ENCODE results near the gene RGS9BP. TPM values are rescaled to one million over a fixed set of nuclear protein-coding genes. Genes with fewer than 3 reads are reported as not detected.
"Not testable (repeated sequence)": the region's sequence is repeated elsewhere in the genome, so short reads cannot be mapped to it uniquely, and the experiment has no call there.

Gene RGS9BP
- total and polyA plus RNA-seq, 2 experiments from 2014 or later = 2.1 to 4.0 TPM

DNA sequence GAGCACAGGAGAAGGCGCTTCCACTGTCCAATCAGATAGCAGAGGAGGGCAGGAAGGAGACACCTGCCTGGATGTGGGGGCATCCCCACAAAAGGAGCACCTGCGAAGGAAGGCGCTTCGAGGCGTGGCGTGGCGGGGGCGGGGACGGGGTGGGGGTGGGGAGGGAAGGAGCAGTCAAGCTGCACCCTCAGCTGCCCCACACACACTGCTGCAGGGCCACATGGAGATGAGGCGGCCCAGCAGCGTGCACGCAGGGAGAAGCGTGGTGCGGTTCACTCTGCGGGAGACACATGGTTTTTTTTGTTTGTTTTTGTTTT, 22.1 kb upstream of the RGS9BP start:
- peaks cover 15% of the 10 kb centered on the region for H3K4me1 ChIP-seq (ENCODE audit: insufficient read depth)
- H3K9me3 ChIP-seq (ENCODE audit: low read depth) = no peaks in the 10 kb centered on the region
- H3K27me3 ChIP-seq = no peaks in the 10 kb centered on the region
- H3K27ac ChIP-seq = peak overlapping the region; percentile 14
- H3K4me2 ChIP-seq = no peak overlapping the region
- peaks cover 29% of the 10 kb centered on the region for H3K79me2 ChIP-seq
- no peak for DNase-seq (ENCODE audit: low spot score)
- H3K4me3 ChIP-seq = no peak overlapping the region
- no peak overlapping the region for H2AFZ ChIP-seq
- no peaks in the 10 kb centered on the region for H3K9me2 ChIP-seq (replicated peaks; ENCODE audit: insufficient read depth)
- no peak for TF ChIP-seq EZH2 (IDR thresholded peaks at IDR 0.05; ENCODE audit: borderline replicate concordance)
- no peak for TF ChIP-seq EZH2phosphoT487 (IDR thresholded peaks at IDR 0.05; ENCODE audit: low read depth, severe bottlenecking, unreplicated experiment)
- TF ChIP-seq, protein P1, sequence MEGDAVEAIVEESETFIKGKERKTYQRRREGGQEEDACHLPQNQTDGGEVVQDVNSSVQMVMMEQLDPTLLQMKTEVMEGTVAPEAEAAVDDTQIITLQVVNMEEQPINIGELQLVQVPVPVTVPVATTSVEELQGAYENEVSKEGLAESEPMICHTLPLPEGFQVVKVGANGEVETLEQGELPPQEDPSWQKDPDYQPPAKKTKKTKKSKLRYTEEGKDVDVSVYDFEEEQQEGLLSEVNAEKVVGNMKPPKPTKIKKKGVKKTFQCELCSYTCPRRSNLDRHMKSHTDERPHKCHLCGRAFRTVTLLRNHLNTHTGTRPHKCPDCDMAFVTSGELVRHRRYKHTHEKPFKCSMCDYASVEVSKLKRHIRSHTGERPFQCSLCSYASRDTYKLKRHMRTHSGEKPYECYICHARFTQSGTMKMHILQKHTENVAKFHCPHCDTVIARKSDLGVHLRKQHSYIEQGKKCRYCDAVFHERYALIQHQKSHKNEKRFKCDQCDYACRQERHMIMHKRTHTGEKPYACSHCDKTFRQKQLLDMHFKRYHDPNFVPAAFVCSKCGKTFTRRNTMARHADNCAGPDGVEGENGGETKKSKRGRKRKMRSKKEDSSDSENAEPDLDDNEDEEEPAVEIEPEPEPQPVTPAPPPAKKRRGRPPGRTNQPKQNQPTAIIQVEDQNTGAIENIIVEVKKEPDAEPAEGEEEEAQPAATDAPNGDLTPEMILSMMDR (IDR thresholded peaks at IDR 0.05; ENCODE audit: poor library complexity) = no peak
- no peaks in the 10 kb centered on the region for H4K20me1 ChIP-seq (ENCODE audit: insufficient read depth, poor library complexity, severe bottlenecking)
- no peaks in the 10 kb centered on the region for H3K36me3 ChIP-seq (replicated peaks; ENCODE audit: insufficient read depth, low read depth)
- 96% methylated on average over 14 of the region's 15 CpGs for WGBS (ENCODE audit: low lambda C conversion rate, missing lambda C conversion rate)

- H3K36me3 ChIP-seq (replicated peaks; ENCODE audit: insufficient read depth, low read depth); H3K4me2 ChIP-seq; DNase-seq (ENCODE audit: low spot score); H3K9me3 ChIP-seq (ENCODE audit: low read depth); H4K20me1 ChIP-seq (ENCODE audit: insufficient read depth, poor library complexity, severe bottlenecking); H3K4me3 ChIP-seq; H3K27me3 ChIP-seq; H3K9me2 ChIP-seq (replicated peaks; ENCODE audit: insufficient read depth); H2AFZ ChIP-seq; H3K27ac ChIP-seq: not testable (repeated sequence)
- Histone ChIP-seq H3K4me1 (ENCODE audit: insufficient read depth) (peaks cover 15% of the 10 kb centered on the region), H3K79me2 (peaks cover 40% of the 10 kb centered on the region)
- 96% methylated on average over 8 of the region's 8 CpGs for WGBS (ENCODE audit: low lambda C conversion rate, missing lambda C conversion rate)
Observed at GRCh38 chr19:32656379-32656778, 19.3 kb upstream of the RGS9BP start.

DNA sequence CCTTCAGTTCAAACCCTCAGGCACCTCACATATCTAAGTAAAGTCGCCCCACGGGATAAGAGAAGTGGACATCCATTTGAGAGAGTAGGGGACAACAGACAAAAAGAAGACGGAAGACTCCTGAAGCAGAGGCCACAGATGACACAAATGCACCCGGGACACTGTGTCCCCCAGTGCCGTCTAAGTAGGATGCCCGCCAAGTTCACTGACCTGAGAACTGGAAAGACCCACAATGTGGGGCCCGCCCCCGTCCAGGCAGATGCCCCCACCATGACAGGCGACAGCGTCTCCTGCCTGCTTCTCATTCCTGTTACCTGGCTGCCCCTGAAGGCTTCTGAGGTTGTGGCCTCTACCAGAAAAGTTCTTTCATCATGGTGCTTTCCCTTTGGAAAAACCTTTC, 17.6 kb upstream of the RGS9BP start:
- H3K4me3 ChIP-seq = no peak overlapping the region
- WGBS (ENCODE audit: low lambda C conversion rate, missing lambda C conversion rate) = 99% methylated on average over 10 of the region's 10 CpGs
- DNase-seq (ENCODE audit: low spot score) = no peak
- peaks cover 2% of the 10 kb centered on the region for H3K4me1 ChIP-seq (ENCODE audit: insufficient read depth)
- no peak overlapping the region for H3K27ac ChIP-seq
- H3K9me2 ChIP-seq (replicated peaks; ENCODE audit: insufficient read depth) = no peaks in the 10 kb centered on the region
- H3K27me3 ChIP-seq = no peaks in the 10 kb centered on the region
- no peak overlapping the region for H2AFZ ChIP-seq
- TF ChIP-seq, protein P1 (IDR thresholded peaks at IDR 0.05; ENCODE audit: poor library complexity) = no peak
- TF ChIP-seq EZH2phosphoT487 (IDR thresholded peaks at IDR 0.05; ENCODE audit: low read depth, severe bottlenecking, unreplicated experiment) = no peak
- TF ChIP-seq EZH2 (IDR thresholded peaks at IDR 0.05; ENCODE audit: borderline replicate concordance) = no peak
- no peak overlapping the region for H3K4me2 ChIP-seq
- no peaks in the 10 kb centered on the region for H3K9me3 ChIP-seq (ENCODE audit: low read depth)
- no peaks in the 10 kb centered on the region for H3K36me3 ChIP-seq (replicated peaks; ENCODE audit: insufficient read depth, low read depth)
- H4K20me1 ChIP-seq (ENCODE audit: insufficient read depth, poor library complexity, severe bottlenecking) = peaks cover 6% of the 10 kb centered on the region
- peaks cover 47% of the 10 kb centered on the region for H3K79me2 ChIP-seq

DNA sequence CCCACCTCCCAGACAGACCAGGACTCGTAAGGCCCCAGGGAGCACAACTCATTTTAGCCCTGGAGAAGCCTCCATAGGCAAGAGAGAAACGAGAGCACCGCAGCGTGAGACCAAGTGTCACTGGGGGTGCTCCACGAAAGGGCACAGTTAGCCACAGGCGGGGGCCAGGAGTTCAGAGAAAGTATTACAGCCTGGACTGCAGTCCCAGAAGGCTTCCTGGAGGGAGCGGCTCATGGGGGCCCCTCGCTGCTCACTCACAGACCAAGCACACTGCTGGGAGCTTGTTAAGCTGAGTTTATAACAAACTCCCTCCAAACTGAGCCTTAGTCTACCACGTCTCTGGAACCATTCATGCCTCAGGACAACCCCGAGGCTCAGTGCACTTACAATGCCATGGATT, 17.1 kb upstream of the RGS9BP start:
- Histone ChIP-seq H3K4me3 (no peak overlapping the region), H3K9me3 (ENCODE audit: low read depth) (no peaks in the 10 kb centered on the region), H3K27me3 (no peaks in the 10 kb centered on the region), H3K79me2 (peaks cover 52% of the 10 kb centered on the region), H3K27ac (no peak overlapping the region), H2AFZ (no peak overlapping the region), H3K4me1 (ENCODE audit: insufficient read depth) (no peaks in the 10 kb centered on the region), H4K20me1 (ENCODE audit: insufficient read depth, poor library complexity, severe bottlenecking) (peaks cover 6% of the 10 kb centered on the region), H3K9me2 (replicated peaks; ENCODE audit: insufficient read depth) (no peaks in the 10 kb centered on the region), H3K4me2 (no peak overlapping the region), H3K36me3 (replicated peaks; ENCODE audit: insufficient read depth, low read depth) (no peaks in the 10 kb centered on the region)
- no peak for TF ChIP-seq EZH2 (IDR thresholded peaks at IDR 0.05; ENCODE audit: borderline replicate concordance)
- TF ChIP-seq, protein P1 (IDR thresholded peaks at IDR 0.05; ENCODE audit: poor library complexity) = no peak
- TF ChIP-seq EZH2phosphoT487 (IDR thresholded peaks at IDR 0.05; ENCODE audit: low read depth, severe bottlenecking, unreplicated experiment) = no peak
- whole genome bisulfite sequencing (ENCODE audit: low lambda C conversion rate, missing lambda C conversion rate) = 85% methylated on average over 10 of the region's 10 CpGs
- no peak for DNase-seq (ENCODE audit: low spot score)
